Right lobe of liver (tissue), 6 donors: ENCODE results near the gene PLXNA2. TPM values are rescaled to one million over a fixed set of nuclear protein-coding genes. Genes with fewer than 3 reads are reported as not detected.

ENCODE experiments used
- ATAC-seq, 4 donors: fragments of 200-7000 bp; cut with Tn5 transposase; one replicate each; pipeline ENCODE4 v1.9.1; 2020; ENCODE audit warnings: mild to moderate bottlenecking in 4 of 4, moderate library complexity in 4 of 4
- DNase-seq, 3 donors: peaks; one replicate each; pipeline ENCODE4 v3.0.0-alpha.2; 2020
- H3K27ac ChIP-seq, 3 donors: fragments of 200-600 bp; one replicate each; pipeline ENCODE4 v1.8.0; 2022
- H3K27me3 ChIP-seq, 2 donors: fragments of 200-600 bp; one replicate each; pipeline ENCODE4 v1.8.0; 2022
- H3K36me3 ChIP-seq, 4 donors: fragments of 200-600 bp; sonication (generic) in 1 of 4; one replicate each; pipeline versions ENCODE4 v1.5.1 to v1.8.0; 2017 to 2022; ENCODE audit warnings: control low read depth in 1 of 4
- H3K4me1 ChIP-seq, 4 donors: fragments of 200-600 bp; sonication (generic) in 1 of 4; one replicate each; pipeline versions ENCODE4 v1.5.1 to v1.8.0; 2017 to 2022; ENCODE audit warnings: control low read depth in 1 of 4
- H3K4me3 ChIP-seq, 3 donors: fragments of 200-600 bp; one replicate each; pipeline ENCODE4 v1.8.0; 2022
- H3K9me3 ChIP-seq, 4 donors: fragments of 200-600 bp; sonication (generic) in 1 of 4; one replicate each; pipeline versions ENCODE4 v1.5.1 to v1.8.0; 2017 to 2022; ENCODE audit warnings: control low read depth in 1 of 4
- POLR2A ChIP-seq: fragments of 450-650 bp; IDR thresholded peaks from one replicate; pipeline ENCODE4 v1.6.1; 2017; ENCODE audit warnings: antibody characterized with exemption, mild to moderate bottlenecking
- WGBS: methylation state at CpG from one replicate; pipeline ENCODE4 v1.1.6; 2018; ENCODE audit warnings: low coverage, low lambda C conversion rate; ENCODE audit not compliant: insufficient coverage; ENCODE audit errors: missing lambda C conversion rate; 5-methylcytosine and 5-hydroxymethylcytosine counted together
- intact Hi-C, 2 donors: fragments of 100-400 bp; cut with DNase I; formaldehyde crosslinking; loops; one replicate each; pipeline versions ENCODE4 v1.11.2 to v1.14.1; 2022
- total RNA-seq, 6 experiments: library from RNA; depleted of rRNA in 2 of 6; stranded (reverse); fragments of >200 nt in 2 of 6; fragmentation: NEBNext Ultra II Directional in 3 of 6; extraction: Animal tissue kit (Norgen Biotek cat#: 25700) in 3 of 6; gene quantifications; one replicate each; pipeline versions ENCODE4 v1.1.0 to v1.2.4, GENCODE V29; 2016 to 2023
- TF ChIP-seq, protein P1 (sequence below), 4 donors: fragments of 200-600 bp in 3 of 4; fragments of 450-650 bp in 1 of 4; IDR thresholded peaks; one replicate each; pipeline versions ENCODE4 v1.5.1 to v1.8.0; 2016 to 2022; ENCODE audit warnings: antibody characterized with exemption in 4 of 4, mild to moderate bottlenecking in 2 of 4
- donor health status: DM: no; HTN: yes; CAD: no.
- donor health status: DM: no; HTN: no; CAD: no.
- donor health status: DM: no; HTN: no; CAD: no.
- donor health status: DM: no; HTN: yes; CAD: no.
- donor health status: DM: no; HTN: yes; CAD: no.

The PLXNA2 gene
- total RNA-seq, 6 experiments from 2014 or later: 5.6 to 20.8 (median 9.3) TPM

- DNase-seq (no peak), ATAC-seq (no peak)
- intact Hi-C loops: no loop called here
- WGBS: 100% methylated on average over 1 of the region's 6 CpGs
- Histone ChIP-seq H3K4me3 (no peak overlapping the region), H3K27me3 (no peaks in the 10 kb centered on the region), H3K36me3 (peaks cover 0 to 5% (median 2%) of the 10 kb centered on the region in 4 donors), H3K9me3 (no peaks in the 10 kb centered on the region), H3K4me1 (peaks cover 0 to 8% (median 0%) of the 10 kb centered on the region in 4 donors), H3K27ac (no peak overlapping the region)
- TF ChIP-seq POLR2A: no peak
- TF ChIP-seq, protein P1, sequence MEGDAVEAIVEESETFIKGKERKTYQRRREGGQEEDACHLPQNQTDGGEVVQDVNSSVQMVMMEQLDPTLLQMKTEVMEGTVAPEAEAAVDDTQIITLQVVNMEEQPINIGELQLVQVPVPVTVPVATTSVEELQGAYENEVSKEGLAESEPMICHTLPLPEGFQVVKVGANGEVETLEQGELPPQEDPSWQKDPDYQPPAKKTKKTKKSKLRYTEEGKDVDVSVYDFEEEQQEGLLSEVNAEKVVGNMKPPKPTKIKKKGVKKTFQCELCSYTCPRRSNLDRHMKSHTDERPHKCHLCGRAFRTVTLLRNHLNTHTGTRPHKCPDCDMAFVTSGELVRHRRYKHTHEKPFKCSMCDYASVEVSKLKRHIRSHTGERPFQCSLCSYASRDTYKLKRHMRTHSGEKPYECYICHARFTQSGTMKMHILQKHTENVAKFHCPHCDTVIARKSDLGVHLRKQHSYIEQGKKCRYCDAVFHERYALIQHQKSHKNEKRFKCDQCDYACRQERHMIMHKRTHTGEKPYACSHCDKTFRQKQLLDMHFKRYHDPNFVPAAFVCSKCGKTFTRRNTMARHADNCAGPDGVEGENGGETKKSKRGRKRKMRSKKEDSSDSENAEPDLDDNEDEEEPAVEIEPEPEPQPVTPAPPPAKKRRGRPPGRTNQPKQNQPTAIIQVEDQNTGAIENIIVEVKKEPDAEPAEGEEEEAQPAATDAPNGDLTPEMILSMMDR (IDR thresholded peaks at IDR 0.05): no peak
Measured at GRCh38 chr1:208040821-208041297, 203.3 kb downstream of the PLXNA2 start.

GRCh38 chr1:208039536-208040332 lies 204.4 kb downstream of the PLXNA2 start:
- no peaks in the 10 kb centered on the region for H3K27me3 ChIP-seq
- ATAC-seq: no peak
- peaks cover 0 to 8% (median 0%) of the 10 kb centered on the region in 4 donors for H3K4me1 ChIP-seq
- WGBS: 83% methylated on average over 2 of the region's 22 CpGs
- no peak overlapping the region for H3K4me3 ChIP-seq
- H3K9me3 ChIP-seq: no peaks in the 10 kb centered on the region
- intact Hi-C loops: loop anchor here in 1 of 2 donors (10.0 kb wide), 1 partner anchor 205 kb away; the partner anchor contains the start of gene PLXNA2
- no peak for DNase-seq
- peaks cover 0 to 5% (median 2%) of the 10 kb centered on the region in 4 donors for H3K36me3 ChIP-seq
- no peak for TF ChIP-seq POLR2A
- TF ChIP-seq, protein P1 (IDR thresholded peaks at IDR 0.05): no peak
- no peak overlapping the region for H3K27ac ChIP-seq

DNA sequence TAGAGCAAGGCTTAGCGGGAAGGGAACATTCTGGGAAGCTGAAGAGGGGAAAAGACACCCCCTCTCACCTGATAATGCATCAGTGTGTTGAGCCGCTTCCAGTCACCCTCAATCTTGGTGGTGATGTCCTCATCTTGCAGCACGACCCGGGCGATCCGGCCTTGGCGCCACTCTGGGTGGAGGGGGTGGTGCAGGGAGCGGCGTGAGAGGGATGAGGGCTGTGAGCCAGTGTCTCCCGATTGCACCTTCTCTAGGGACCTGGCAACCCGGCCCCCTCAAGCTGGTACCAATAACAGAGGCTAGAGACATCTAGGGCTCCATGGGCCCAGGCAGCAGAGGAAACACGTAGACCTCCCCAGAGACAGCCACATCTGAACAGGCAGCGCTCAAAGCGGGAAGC lies 205.9 kb downstream of the PLXNA2 start:
- no peaks in the 10 kb centered on the region for H3K9me3 ChIP-seq
- no peak overlapping the region for H3K4me3 ChIP-seq
- peaks cover 0 to 18% (median 2%) of the 10 kb centered on the region in 4 donors for H3K36me3 ChIP-seq
- WGBS: 72% methylated on average over 2 of the region's 14 CpGs
- no peaks in the 10 kb centered on the region for H3K27me3 ChIP-seq
- intact Hi-C loops: loop anchor here in 1 of 2 donors (10.0 kb wide), 1 partner anchor 206 kb away; the partner anchor contains the start of gene PLXNA2
- DNase-seq (no peak), ATAC-seq (no peak)
- H3K27ac ChIP-seq: no peak overlapping the region
- TF ChIP-seq POLR2A: no peak
- TF ChIP-seq, protein P1 (IDR thresholded peaks at IDR 0.05): no peak
- H3K4me1 ChIP-seq: no peaks in the 10 kb centered on the region

DNA sequence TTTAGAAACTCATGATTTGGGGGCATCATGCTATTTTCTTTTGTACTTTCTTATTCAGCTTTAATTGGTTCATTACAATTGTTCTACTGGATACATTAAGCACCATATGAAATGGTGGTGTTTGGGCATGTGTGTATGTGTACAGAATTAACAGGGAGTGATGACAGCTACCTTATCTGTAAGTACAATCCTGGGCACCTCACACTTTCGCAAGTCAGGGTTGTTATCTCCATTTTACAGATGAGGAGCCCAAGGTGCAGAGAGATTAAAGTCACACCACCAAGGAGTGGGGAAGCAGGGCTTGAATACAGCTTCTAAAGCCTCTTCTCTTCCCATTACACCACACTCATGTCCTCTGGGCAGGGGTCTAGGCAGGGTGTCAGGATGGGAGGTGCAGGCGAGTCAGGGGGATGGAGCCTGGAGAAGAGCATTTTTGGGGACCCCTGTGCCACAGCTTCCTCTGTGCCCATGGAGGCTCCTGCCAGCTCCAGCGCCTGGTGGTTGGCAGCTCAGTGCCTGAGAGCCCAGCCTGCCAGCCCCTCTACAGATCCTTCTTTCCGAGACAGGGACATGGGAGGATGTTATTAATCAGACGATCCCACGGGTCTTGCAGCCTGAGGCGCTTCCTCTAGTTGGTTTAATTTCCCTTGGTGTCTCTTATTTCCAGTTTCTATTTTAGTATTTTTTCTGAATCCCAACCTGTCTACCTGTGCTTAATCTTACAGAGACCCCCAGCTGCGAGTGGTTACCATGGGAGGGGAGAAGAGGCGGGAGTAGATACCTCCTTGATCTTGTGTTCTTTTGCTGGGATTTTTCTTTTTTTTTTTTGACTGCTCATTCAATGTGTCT lies 207.0 kb downstream of the PLXNA2 start:
- no peak for DNase-seq
- peaks cover 0 to 18% (median 2%) of the 10 kb centered on the region in 4 donors for H3K36me3 ChIP-seq
- TF ChIP-seq POLR2A: no peak
- TF ChIP-seq, protein P1 (IDR thresholded peaks at IDR 0.05): no peak
- H3K4me3 ChIP-seq: no peak overlapping the region
- no peak for ATAC-seq
- 80% methylated on average over 7 of the region's 9 CpGs for WGBS
- intact Hi-C loops: loop anchor here in 1 of 2 donors (10.0 kb wide), 1 partner anchor 208 kb away; the partner anchor contains the start of gene PLXNA2
- no peak overlapping the region for H3K27ac ChIP-seq
- H3K9me3 ChIP-seq: no peaks in the 10 kb centered on the region
- no peaks in the 10 kb centered on the region for H3K27me3 ChIP-seq
- H3K4me1 ChIP-seq: no peaks in the 10 kb centered on the region
